Spleen (tissue), 11 donors: ENCODE results near the gene PLP1. TPM values are rescaled to one million over a fixed set of nuclear protein-coding genes. Genes with fewer than 3 reads are reported as not detected.
A peak's percentile ranks its signal among the peaks of the same experiment; 100 is the strongest.
"Not testable (repeated sequence)": the region's sequence is repeated elsewhere in the genome, so short reads cannot be mapped to it uniquely, and the experiment has no call there.

Experiments used
- DNase-seq: peaks from one replicate; pipeline ENCODE4 v3.0.0-alpha.2; 2020
- H3K27ac ChIP-seq, 8 donors: fragments of 200-600 bp; sonication (generic) in 7 of 8; 1 replicate in 4 of 8; 2 replicates in 4 of 8; pipeline versions ENCODE4 v1.5.0 to v1.8.0; 2016 to 2021; ENCODE audit warnings: inconsistent platforms in 4 of 8, mild to moderate bottlenecking in 4 of 8, moderate library complexity in 1 of 8
- H3K27me3 ChIP-seq, 7 donors: fragments of 200-600 bp; sonication (generic) in 6 of 7; replicated peaks in 1 of 7; 1 replicate in 4 of 7; 2 replicates in 3 of 7; pipeline versions ENCODE4 v1.5.0 to v1.8.0; 2016 to 2021; ENCODE audit warnings: inconsistent platforms in 3 of 7, mild to moderate bottlenecking in 1 of 7
- H3K36me3 ChIP-seq, 6 donors: fragments of 200-600 bp; sonication (generic) in 5 of 6; 1 replicate in 4 of 6; 2 replicates in 2 of 6; pipeline versions ENCODE4 v1.5.0 to v1.8.0; 2016 to 2021; ENCODE audit warnings: inconsistent platforms in 2 of 6
- H3K4me1 ChIP-seq, 6 donors: fragments of 200-600 bp; sonication (generic) in 5 of 6; 1 replicate in 3 of 6; 2 replicates in 3 of 6; pipeline versions ENCODE4 v1.5.0 to v1.8.0; 2016 to 2021; ENCODE audit warnings: inconsistent platforms in 3 of 6
- H3K4me3 ChIP-seq, 8 donors: fragments of 200-600 bp; sonication (generic) in 7 of 8; 1 replicate in 4 of 8; 2 replicates in 4 of 8; pipeline versions ENCODE4 v1.5.0 to v1.8.0; 2016 to 2021; ENCODE audit warnings: inconsistent platforms in 4 of 8, mild to moderate bottlenecking in 4 of 8, moderate library complexity in 2 of 8
- H3K9me3 ChIP-seq, 8 donors: fragments of 200-600 bp; sonication (generic) in 7 of 8; 1 replicate in 4 of 8; 2 replicates in 4 of 8; pipeline versions ENCODE4 v1.5.0 to v1.8.0; 2016 to 2021; ENCODE audit warnings: inconsistent platforms in 4 of 8
- CTCF ChIP-seq, 11 experiments: fragments of 200-600 bp in 7 of 11; fragments of 450-650 bp in 4 of 11; sonication (generic) in 4 of 11; IDR thresholded peaks in 8 of 11; conservative IDR thresholded peaks in 3 of 11; 1 replicate in 7 of 11; 2 replicates in 4 of 11; pipeline versions ENCODE4 v1.4.0 to v1.8.0; 2016 to 2021; ENCODE audit warnings: antibody characterized with exemption in 11 of 11, inconsistent platforms in 4 of 11, mild to moderate bottlenecking in 1 of 11
- POLR2A ChIP-seq, 3 donors: fragments of 450-650 bp; IDR thresholded peaks; one replicate each; pipeline ENCODE4 v1.5.1; 2017; ENCODE audit warnings: antibody characterized with exemption in 3 of 3, mild to moderate bottlenecking in 1 of 3
- POLR2AphosphoS5 ChIP-seq, 3 donors: sonication (generic); formaldehyde crosslinking; IDR thresholded peaks; one replicate each; pipeline ENCODE4 v1.5.1; 2017; ENCODE audit warnings: antibody characterized with exemption in 3 of 3
- WGBS, 5 donors: extraction: QIAGEN DNeasy Blood & Tissue Kit in 3 of 5; methylation state at CpG; one replicate each; pipeline versions ENCODE4 v1.1.5 to v1.1.7; 2013 to 2018; 5-methylcytosine and 5-hydroxymethylcytosine counted together
- intact Hi-C: fragments of 100-400 bp; cut with DNase I; formaldehyde crosslinking; loops from one replicate; pipeline ENCODE4 v1.15.0; 2023; ENCODE audit warnings: low total_unique reads
- polyA plus RNA-seq, 3 donors: library from polyadenylated mRNA; stranded (reverse); fragments of 200-250 nt; gene quantifications; one replicate each; pipeline ENCODE4 v1.2.1, GENCODE V29; 2013
- total RNA-seq, 7 donors: library from RNA; depleted of rRNA in 3 of 7; stranded (reverse); fragments of >200 nt in 3 of 7; fragmentation: NEBNext Ultra II Directional in 4 of 7; extraction: Animal tissue kit (Norgen Biotek cat#: 25700) in 4 of 7; gene quantifications; one replicate each; pipeline versions ENCODE4 v1.1.0 to v1.2.1, GENCODE V29; 2016 to 2021
- donor health status: healthy with polysubstance abuse.
- donor health status: DM: no; HTN: no; CAD: no; lungs with moderate emphysema.
- donor health status: DM: no; HTN: no; CAD: no.
- donor health status: Bipolar disorder and iron deficiency.
- donor health status: healthy.
- donor health status: DM: no; HTN: no; CAD: no.
- donor health status: DM: yes; HTN: yes; CAD: no.

The PLP1 gene
- total and polyA plus RNA-seq, 10 donors = 0.17 to 20.6 (median 0.39) TPM; not detected in 5

DNA sequence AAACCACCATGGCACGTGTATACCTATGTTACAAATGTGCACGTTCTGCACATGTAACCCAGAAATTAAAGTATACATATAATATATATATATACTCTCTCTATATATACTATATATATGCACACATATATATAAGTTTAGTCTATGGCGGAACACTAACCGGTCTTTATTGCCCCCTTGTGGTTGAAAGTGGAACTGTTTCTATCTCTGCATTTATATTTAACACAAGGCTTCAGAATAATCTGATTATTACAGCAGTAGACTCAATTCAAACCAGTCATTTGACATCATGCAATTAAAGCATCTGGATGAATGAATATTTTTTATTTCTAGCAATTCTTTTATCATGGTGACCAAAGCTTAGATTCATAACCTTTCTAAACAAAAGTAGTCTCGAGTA is 40.9 kb downstream of the PLP1 start:
- intact Hi-C loops = loop anchor here (5.0 to 10.0 kb wide), 2 partner anchors 103 to 285 kb away; partner anchors contain the start of gene TMEM31
- DNase-seq = no peak
- peaks cover 0 to 3% (median 0%) of the 10 kb centered on the region in 8 donors for H3K9me3 ChIP-seq
- no peaks in the 10 kb centered on the region for H3K36me3 ChIP-seq
- no peaks in the 10 kb centered on the region for H3K4me1 ChIP-seq
- WGBS, 5 donors = 20 to 35% (median 26%) methylated on average over 5 of the region's 5 CpGs
- no peaks in the 10 kb centered on the region for H3K27me3 ChIP-seq
- H3K27ac ChIP-seq = no peak overlapping the region
- no peak overlapping the region for H3K4me3 ChIP-seq
- TF ChIP-seq POLR2AphosphoS5 (IDR thresholded peaks at IDR 0.05) = no peak
- peak; percentile 17 to 82 (median 62) for TF ChIP-seq CTCF (IDR thresholded peaks at IDR 0.05 in 8 of 11, conservative IDR thresholded peaks at IDR 0.05 in 3 of 11)
- TF ChIP-seq POLR2A (IDR thresholded peaks at IDR 0.05) = no peak

- H3K4me1 ChIP-seq = no peaks in the 10 kb centered on the region
- no peak overlapping the region for H3K27ac ChIP-seq
- no peak overlapping the region for H3K4me3 ChIP-seq
- peaks cover 0 to 3% (median 0%) of the 10 kb centered on the region in 8 donors for H3K9me3 ChIP-seq
- WGBS, 5 donors = 61 to 84% (median 68%) methylated on average over 7 of the region's 7 CpGs
- no peak for DNase-seq
- TF ChIP-seq POLR2A (IDR thresholded peaks at IDR 0.05) (no peak), POLR2AphosphoS5 (IDR thresholded peaks at IDR 0.05) (no peak), CTCF (IDR thresholded peaks at IDR 0.05 in 8 of 11, conservative IDR thresholded peaks at IDR 0.05 in 3 of 11) (no peak)
- H3K27me3 ChIP-seq = no peaks in the 10 kb centered on the region
- intact Hi-C loops = loop anchor here (5.0 to 10.0 kb wide), 2 partner anchors 104 to 287 kb away; partner anchors contain the start of gene TMEM31
- no peaks in the 10 kb centered on the region for H3K36me3 ChIP-seq
Observed at GRCh38 chrX:103818842-103819619, 42.4 kb downstream of the PLP1 start.

DNA sequence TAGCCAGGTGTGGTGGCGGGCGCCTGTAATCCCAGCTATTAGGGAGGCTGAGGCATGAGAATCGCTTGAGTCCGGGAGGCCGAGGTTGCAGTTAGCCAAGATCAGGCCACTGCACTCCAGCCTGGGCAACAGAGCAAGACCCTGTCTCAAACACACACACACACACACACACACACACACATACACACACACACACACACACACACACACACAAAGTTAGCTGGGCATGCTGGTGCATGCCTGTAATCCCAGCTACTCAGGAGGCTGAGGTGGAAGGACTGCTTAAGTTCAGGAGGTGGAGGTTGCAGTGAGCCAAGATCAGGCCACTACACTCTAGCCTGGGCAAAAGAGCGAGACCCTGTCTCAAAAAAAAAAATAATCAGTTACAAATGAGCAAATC is 44.2 kb downstream of the PLP1 start:
- H3K27ac ChIP-seq, H3K9me3 ChIP-seq, intact Hi-C loops, H3K36me3 ChIP-seq, H3K4me1 ChIP-seq, H3K27me3 ChIP-seq, DNase-seq, H3K4me3 ChIP-seq: not testable (repeated sequence)
- 80 to 98% (median 93%) methylated on average over 4 to 6 of the region's 6 CpGs for WGBS, 5 donors

DNA sequence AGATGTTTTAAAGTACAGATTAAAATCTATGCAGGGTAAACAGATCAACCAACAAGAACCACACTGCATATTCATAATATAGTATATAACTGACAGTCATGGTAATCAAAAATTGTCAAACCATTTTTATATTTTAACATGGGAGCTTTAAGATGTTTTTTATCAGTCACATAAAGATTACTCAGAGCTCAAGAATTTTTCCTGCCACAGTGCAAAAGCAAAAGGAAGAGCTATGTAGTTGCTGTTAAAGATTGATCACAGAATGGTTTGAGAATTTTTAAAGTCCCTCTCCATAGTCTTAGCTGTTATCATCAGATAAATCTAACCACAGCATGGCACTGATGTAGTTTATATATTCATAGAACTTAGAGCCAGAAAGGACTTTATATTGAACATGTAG is 47.0 kb downstream of the PLP1 start:
- TF ChIP-seq CTCF (IDR thresholded peaks at IDR 0.05 in 8 of 11, conservative IDR thresholded peaks at IDR 0.05 in 3 of 11) (no peak), POLR2AphosphoS5 (IDR thresholded peaks at IDR 0.05) (no peak), POLR2A (IDR thresholded peaks at IDR 0.05) (no peak)
- H3K9me3 ChIP-seq = no peaks in the 10 kb centered on the region
- H3K36me3 ChIP-seq = no peaks in the 10 kb centered on the region
- intact Hi-C loops = no loop called here
- no peak for DNase-seq
- no peak overlapping the region for H3K4me3 ChIP-seq
- no peaks in the 10 kb centered on the region for H3K27me3 ChIP-seq
- H3K27ac ChIP-seq = no peak overlapping the region
- no peaks in the 10 kb centered on the region for H3K4me1 ChIP-seq
